GM18498 (cell line): ENCODE data around the gene PTTG2.
A peak's percentile ranks its signal among the peaks of the same experiment; 100 is the strongest.

Experiments
- ATAC-seq: cut with Tn5 transposase; IDR thresholded peaks from one replicate; pipeline ENCODE4 v1.9.1; 2021; ENCODE audit warnings: mild to moderate bottlenecking, moderate library complexity; ENCODE audit not compliant: unreplicated experiment

PTTG2 gene

DNA sequence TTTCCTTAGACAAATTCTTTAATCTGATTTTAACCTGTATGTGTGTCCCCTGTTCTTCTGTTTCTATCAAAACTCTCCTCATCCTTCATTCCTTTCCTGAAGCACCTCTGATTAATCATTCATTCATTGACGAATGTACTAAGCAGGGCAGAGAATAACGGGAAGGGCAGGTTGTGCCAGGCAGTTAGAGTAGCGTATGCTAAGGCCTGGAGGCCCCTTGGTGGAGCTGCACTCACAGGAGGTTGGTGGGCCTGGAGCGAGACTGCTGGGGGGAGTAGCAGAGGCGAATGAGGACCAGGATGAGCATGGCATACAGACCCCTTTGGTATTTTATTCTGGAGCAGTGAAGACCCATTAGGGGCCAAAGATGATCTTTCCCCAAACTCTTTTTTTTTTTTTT, 22.5 kb downstream of the PTTG2 start:
- ATAC-seq = no peak

GRCh38 chr4:37983951-37984350, 23.8 kb downstream of the PTTG2 start:
- no peak for ATAC-seq

DNA sequence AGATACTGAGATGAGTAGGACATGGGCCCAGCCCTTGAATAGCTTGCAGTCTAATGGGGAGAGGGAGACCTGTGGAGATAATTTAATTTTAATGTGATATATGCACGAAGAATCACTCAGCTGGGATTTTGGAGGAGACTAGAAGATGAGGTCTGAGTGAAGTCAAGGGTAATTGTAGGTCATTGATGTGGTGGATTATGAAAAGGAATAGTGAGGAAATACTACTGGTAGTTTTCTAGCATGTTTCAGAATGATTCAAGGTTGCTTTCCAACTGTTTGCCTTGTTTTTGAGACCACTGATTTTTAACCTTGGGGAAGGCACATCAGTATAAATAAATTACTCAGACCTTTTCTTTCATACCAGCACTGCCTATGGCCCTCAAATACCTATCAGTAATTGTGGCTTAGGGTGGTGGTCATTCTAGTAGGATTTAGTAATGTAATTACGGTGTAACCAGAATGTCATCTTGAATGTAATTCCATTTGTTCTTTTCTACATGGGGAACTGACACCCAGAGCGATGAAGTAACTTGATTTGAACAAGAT, 25.6 kb downstream of the PTTG2 start:
- ATAC-seq = no peak

DNA sequence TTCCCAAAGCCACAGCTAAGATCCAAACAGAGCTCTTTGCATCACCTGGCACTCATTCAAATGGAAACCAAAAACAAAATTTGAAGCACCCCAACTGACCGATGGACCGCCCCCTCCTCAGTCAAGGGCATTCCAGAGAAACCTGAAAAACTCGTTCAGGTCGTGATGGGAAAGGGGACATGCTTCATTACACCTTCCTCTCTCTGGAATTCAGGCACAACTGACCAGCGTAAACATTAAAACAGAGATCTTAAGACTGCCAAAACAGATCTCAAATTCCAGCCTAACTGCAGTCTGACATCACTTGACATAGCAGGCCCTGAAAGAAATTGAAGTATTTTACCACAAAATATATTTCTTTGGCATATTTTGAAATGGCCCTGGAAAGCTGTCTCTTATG, 28.5 kb downstream of the PTTG2 start:
- no peak for ATAC-seq

GRCh38 chr4:37989398-37990260, 29.4 kb downstream of the PTTG2 start:
- ATAC-seq = no peak

GRCh38 chr4:37990731-37991245, 30.6 kb downstream of the PTTG2 start:
- ATAC-seq = no peak

GRCh38 chr4:37991623-37992410, 31.6 kb downstream of the PTTG2 start:
- ATAC-seq = no peak

DNA sequence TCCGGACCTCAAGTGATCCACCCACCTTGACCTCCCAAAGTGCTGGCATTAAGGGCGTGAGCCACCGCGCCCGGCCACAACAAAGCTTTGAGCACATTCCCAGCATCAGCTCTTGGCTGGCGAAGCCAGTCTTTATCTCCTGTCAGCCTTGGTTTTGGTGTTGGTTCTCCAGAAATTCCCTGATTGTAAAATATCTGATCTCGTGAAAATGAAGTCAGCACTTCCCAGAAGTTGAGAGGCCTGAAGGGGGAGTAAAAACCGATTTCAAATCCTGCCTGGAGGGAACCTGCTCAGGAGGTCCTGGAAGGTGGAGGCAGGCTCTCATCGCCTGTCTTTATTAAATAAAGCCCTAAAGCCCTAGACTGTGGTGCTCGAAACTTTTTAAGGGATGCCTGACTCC, 33.6 kb downstream of the PTTG2 start:
- ATAC-seq = no peak

GRCh38 chr4:37994569-37994968, 34.4 kb downstream of the PTTG2 start:
- ATAC-seq = peak; percentile 77

DNA sequence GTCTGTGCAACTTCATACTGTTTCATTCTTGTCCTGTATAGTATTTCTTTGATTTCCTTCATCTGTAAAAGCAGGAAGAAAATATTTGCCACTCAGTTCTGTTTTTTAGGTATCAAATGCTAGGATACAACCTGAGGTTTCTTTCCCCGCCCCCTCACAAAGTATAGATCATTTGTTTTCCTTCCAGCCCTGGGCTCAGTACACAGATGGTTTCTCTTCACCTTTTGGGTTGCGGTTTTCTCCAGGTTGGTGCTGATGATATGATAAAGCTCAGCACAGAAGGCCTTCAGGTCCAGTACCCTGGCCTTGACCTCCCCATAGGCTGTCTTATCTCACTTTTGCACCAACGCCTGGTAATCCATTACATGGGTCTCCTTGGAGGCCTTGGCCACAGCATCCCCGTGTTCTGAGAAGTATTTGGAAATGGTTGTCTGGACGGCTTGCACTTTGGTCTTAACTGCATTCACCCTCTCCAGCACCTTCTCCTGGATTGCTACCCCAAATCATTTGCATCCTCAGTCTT, 35.2 kb downstream of the PTTG2 start:
- ATAC-seq = no peak

DNA sequence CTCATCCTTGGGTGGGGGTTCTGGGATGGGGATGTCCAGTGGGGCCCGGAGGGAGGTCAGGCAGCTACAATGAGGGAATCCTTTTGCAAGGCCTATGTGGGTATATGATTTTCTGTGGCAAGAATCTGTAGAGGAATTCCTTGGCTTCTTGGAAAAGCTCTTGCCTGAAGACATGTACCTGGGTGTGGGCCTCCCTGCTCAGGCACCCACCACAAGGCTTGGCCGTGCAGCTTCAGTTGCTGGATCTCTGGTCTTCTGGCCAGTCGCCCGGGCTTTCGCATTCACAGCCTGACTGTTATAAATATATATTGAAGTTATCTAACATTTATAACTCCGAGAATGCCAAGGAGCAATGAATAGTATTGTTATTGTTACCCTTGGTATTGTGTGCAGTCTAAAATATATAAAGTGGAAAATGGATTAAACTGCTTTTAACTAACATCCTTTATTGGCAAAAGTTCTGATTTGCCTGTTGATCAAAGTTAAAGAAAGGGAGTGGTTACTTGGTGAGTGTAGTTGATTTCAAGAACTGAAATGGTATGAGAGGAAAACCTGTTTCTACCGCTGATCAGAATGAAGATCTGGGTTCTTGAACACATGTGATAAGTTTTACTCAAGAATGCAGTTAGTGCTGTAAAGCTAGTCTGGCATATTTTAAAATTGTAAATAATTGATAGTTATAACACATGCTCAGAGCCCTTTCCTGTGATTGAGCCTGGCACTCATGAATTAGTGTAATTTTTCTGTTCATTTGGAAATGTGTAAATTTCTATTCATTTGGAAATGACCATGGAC, 36.0 kb downstream of the PTTG2 start:
- no peak for ATAC-seq

- ATAC-seq = no peak
Measured at GRCh38 chr4:37998226-37998625, 38.0 kb downstream of the PTTG2 start.

DNA sequence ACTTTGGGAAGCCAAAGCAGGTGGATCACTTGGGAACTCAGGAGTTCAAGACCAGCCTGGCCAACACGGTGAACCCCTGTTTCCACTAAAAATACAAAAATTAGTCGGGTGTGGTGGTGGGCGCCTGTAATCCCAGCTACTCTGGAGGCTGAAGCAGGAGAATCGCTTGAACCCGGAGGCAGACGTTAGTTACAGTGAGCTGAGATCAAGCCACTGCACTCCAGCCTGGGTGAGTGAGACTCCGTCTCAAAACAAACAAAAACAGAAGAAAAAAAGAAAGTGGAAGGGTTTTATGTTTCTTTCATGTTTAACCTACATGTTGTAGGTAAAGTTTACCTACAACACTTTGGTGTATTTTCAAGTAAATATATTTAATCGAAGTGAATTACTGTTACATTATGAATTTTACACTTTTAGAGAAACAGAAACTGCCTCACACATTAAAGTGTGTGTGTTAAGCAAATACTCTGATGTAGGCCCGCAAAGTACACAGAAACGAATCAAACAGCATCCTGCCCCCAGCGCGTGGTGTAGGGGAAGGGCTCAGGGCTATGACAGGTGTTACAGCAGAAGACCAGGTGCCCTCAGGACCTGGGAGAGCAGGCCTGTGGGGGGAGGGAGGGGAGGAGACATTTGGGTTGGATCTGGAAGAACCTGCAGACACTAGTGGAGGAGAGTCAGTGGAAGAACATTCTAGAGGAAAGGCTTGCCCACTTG, 39.0 kb downstream of the PTTG2 start:
- no peak for ATAC-seq

DNA sequence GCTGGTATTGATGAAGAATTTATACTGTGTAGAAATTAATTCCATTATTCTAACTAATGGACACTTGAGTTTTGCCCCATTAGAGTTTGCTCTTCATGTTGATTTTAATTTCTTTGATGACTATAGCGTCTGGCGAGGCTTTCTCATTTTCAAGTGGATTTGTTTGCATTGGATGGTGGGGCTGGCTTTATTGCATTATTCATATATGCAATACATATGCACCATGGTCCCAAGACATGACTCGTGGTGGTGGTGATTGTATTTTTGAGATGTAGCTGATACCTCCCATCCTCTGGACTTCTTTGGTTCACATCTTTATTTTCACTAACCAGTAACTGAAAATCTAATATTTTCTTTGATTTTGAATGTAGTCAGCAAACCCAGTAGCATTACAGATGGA, 39.8 kb downstream of the PTTG2 start:
- no peak for ATAC-seq

DNA sequence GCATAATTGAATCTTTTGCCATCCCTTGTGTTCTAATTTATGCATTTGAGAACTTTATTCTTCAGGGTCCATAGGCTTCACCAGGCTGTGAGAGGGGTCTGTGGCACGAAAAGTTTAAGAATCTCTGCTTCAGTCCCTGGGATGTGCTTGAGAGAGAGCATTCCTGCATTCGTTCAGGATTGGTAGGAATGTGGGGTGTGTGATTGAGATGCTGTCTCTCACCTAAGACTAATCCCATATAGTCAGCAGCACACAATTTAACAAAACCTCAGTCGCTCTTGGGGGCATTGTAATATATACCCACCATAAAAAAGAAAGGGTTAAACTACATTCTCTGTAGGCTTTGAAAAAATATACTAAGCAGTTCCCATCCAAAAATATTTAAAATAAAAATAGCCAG, 41.7 kb downstream of the PTTG2 start:
- ATAC-seq = no peak

- no peak for ATAC-seq
Measured at GRCh38 chr4:38002451-38003071, 42.4 kb downstream of the PTTG2 start.

- no peak for ATAC-seq
Measured at GRCh38 chr4:38003102-38003501, 42.9 kb downstream of the PTTG2 start.

- ATAC-seq = no peak
Measured at GRCh38 chr4:38003628-38004027, 43.4 kb downstream of the PTTG2 start.

GRCh38 chr4:38004062-38004461, 43.9 kb downstream of the PTTG2 start:
- no peak for ATAC-seq

DNA sequence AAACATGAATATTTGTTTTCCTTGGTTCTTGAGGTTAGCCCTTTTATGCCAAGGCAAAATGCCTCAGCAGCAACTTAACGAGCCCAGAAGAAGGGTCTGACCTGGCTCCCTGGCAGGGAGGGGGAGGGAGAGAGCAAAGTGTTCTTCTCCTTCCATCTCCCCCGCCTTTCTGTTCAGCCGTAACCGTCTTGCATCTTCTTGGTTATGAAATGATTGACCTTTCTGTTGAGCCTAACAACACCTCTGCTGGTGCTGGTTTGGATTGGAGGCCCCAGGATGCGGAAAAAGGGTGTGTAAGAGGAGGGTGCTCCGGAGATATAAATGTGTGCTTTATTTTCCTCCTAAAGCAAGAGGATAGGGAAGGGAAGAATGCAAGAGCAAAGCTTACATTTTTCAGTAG, 44.7 kb downstream of the PTTG2 start:
- no peak for ATAC-seq
